WI38 (cell line): Measurements from ENCODE around the gene TRIM34.
"Not testable (repeated sequence)": the region's sequence is repeated elsewhere in the genome, so short reads cannot be mapped to it uniquely, and the experiment has no call there.

Experiments used
- H3K4me3 ChIP-seq: 2 replicates; pipeline ENCODE4 v1.5.1; 2011; ENCODE audit warnings: low read depth, mild to moderate bottlenecking, control low read depth, low read length
- TF ChIP-seq, protein P1 (sequence below): IDR thresholded peaks from 2 replicates; pipeline ENCODE4 v1.5.1; 2012; ENCODE audit warnings: low read depth, mild to moderate bottlenecking, control low read depth, low read length

The TRIM34 gene

DNA sequence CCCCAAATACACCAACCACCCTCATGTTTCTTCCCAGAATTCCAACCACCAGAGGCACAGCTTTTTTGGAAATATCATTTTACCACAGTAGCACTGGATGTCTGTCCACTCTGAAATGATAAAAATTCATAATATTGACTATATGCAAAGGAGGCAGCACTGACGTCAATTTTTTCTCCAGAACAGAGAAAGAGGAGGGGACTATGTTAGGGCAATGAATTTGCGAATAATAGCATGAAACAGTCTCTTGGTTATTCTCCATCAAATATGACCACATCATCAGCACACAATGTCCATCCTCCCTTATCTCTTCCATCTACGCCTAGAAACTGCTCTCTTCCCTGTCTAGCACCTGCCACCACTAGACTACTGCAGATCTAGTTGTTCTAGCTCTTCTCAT is 21.3 kb downstream of the TRIM34 start:
- TF ChIP-seq, protein P1, sequence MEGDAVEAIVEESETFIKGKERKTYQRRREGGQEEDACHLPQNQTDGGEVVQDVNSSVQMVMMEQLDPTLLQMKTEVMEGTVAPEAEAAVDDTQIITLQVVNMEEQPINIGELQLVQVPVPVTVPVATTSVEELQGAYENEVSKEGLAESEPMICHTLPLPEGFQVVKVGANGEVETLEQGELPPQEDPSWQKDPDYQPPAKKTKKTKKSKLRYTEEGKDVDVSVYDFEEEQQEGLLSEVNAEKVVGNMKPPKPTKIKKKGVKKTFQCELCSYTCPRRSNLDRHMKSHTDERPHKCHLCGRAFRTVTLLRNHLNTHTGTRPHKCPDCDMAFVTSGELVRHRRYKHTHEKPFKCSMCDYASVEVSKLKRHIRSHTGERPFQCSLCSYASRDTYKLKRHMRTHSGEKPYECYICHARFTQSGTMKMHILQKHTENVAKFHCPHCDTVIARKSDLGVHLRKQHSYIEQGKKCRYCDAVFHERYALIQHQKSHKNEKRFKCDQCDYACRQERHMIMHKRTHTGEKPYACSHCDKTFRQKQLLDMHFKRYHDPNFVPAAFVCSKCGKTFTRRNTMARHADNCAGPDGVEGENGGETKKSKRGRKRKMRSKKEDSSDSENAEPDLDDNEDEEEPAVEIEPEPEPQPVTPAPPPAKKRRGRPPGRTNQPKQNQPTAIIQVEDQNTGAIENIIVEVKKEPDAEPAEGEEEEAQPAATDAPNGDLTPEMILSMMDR: no peak

DNA sequence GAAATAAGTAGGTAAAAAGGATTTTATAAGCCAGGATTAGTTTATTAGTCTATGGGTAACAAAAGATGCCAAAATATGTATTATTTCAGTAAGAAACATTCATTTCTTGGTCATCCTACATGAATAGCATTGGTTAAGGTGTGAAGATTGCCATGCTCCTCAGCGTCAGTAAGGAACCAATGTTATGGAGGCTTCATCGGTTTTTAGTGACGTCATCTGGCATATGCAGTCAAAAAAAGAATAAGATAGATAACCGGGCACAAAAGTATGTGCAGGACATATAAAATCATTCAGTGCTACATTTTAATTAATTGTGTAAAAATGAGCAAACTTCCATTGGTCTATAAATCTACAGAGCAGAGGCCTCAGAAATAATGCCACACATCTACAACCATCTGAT is 30.7 kb downstream of the TRIM34 start:
- H3K4me3 ChIP-seq: no peak overlapping the region
- TF ChIP-seq, protein P1: no peak

More for the DNA sequence above, 21.3 kb downstream of the TRIM34 start:
- H3K4me3 ChIP-seq: no peak overlapping the region

DNA sequence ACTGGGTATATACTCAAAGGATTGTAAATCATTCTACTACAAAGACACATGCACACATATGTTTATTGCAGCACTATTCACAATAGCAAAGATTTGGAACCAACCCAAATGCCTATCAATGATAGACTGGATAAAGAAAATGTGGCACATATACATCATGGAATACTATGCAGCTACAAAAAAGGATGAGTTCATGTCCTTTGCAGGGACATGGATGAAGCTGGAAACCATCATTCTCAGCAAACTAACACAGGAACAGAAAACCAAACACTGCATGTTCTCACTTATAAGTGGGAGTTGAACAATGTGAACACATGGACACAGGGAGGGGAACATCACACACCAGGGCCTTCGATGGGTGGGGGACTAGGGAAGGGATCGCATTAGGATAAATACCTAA is 32.2 kb downstream of the TRIM34 start:
- H3K4me3 ChIP-seq: not testable (repeated sequence)

DNA sequence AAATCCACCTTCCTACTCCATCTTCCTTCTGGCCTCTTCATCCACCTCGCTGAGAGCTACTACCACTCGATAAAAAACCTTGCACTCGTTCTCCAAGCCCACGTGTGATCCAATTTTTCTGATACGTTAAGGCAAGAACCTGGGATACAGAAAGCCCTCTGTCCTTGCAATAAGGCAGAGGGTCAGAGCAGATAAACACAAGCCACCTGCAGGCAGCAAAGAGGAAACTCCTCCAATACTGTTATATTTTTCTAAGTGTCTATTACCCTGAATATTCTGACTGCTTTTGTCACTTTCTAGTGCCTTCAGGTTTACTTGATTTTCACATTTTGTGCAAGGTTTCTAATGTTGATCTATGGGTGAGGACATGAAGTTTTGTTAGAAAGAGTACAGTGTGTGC is 33.5 kb downstream of the TRIM34 start:
- no peak overlapping the region for H3K4me3 ChIP-seq
- TF ChIP-seq, protein P1: no peak

DNA sequence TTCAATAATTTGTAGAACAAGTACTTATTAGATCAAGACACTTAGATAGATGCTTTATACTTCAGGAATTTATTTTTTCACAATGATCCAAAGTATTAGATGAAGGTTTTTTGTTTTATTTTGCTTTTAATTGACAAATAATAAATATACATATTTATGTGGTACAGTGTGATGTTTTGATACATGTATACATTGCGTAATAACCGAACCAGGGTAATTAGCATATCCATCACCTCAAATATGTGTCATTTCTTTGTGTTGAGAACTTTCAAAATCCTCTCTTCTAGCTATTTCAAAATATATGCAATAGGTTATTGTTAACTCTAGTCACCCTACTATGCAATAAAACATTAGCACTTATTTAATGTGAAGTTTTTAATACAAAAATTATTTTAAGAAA is 38.7 kb downstream of the TRIM34 start:
- TF ChIP-seq, protein P1: no peak
- H3K4me3 ChIP-seq: no peak overlapping the region

DNA sequence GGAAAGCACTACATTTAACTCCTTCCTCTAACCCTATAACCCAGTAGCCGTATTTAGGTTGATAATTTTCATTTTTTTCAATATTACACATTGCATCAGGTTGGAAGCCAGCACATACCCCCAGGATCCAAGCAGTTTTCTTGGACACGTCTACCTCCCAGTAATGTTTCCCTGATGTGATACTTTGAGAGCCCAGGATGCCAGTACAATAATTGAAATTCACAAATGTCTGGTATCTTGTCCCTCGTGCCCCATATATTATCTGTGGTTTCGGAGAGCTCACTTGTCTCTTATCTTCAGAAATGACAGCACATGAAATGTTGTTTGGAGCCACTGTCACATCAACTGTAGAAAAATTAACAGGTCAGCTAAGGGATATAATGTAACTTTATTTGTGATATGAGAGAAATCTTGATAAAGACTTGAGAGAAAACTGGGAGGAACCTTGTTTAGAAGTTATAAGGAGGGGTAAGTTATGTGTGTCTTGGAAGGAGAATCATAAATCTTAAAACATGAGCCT is 40.3 kb downstream of the TRIM34 start:
- TF ChIP-seq, protein P1: no peak
- H3K4me3 ChIP-seq: no peak overlapping the region

DNA sequence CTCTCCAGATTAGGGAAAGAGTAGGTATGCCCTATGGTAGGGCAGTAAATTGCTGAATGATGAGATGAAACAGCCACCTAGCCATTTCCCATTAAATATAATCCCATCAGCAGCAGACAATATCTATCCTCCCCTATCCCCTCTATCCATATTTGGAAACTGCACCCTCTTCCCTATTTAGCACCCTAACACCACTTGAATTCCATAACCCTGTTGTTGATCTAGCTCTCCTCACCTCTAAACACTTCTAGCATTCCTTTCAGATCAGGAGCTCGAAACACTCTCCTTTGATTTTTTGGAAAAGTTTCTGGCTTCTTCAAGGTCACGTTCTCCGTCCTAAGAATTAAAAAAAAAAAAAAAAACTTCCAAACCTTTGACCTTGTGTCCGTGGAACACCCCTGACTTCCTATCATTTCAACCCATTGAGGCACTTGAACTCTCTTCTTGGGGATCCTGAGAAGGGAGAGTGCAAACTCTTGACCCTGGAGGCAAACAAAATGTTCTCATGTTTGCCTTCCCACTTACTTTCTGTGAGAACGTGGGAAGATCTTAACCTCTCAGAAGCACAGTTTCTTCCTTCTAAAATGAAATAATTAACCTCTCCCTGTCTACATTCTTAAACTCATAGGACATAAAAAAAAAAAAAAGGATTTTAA is 41.1 kb downstream of the TRIM34 start:
- TF ChIP-seq, protein P1: no peak
- H3K4me3 ChIP-seq: no peak overlapping the region

DNA sequence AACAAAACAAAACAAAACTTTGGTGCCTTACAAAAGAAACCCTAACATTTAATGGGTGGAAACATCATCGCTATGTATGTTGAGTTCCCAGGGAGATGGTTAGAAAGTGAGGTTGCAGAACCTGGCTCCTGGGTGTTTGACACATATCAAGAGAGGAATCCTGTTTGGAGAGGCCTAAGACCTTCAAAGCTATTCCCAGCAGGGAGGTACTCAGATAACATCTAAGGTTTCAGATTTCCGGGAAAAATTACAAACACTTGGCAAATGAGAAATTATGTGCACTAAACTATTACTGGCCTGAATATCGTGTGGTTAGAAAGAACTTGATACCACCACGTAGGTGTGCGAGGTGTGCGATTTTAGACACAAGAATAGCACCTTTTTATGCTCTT is 41.6 kb downstream of the TRIM34 start:
- TF ChIP-seq, protein P1: no peak
- H3K4me3 ChIP-seq: no peak overlapping the region
